ENCODE results near the gene TENM3.

Gene TENM3

DNA sequence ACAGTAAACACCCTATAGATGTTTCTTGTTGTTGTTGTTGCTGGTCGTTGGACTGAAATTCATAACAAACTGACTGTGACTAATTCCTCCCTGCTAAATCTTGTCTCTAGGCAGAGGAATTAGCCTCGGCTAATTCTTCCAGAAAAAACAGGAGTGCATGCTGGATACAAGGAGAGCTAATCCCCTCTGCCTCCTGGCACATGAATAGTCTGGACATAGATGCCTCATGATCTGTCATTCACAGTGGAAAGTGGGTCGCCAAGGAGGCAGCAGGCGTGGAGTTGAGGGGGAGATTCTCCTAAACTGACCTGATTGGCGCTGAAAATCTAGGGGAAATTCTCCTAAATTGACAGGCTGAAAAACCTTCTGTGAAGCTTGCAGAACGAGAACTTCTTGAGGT lies 453.9 kb downstream of the TENM3 start:
- Mint-ChIP-seq H3K27ac (no peak overlapping the region), H3K9me3 (no peaks in the 10 kb centered on the region), H3K36me3 (ENCODE audit: low read depth) (no peaks in the 10 kb centered on the region), H3K27me3 (ENCODE audit: low read depth) (no peaks in the 10 kb centered on the region), H3K4me3 (no peak overlapping the region), H3K4me1 (ENCODE audit: low read depth) (no peaks in the 10 kb centered on the region)
- no peak for DNase-seq (ENCODE audit: low spot score)

DNA sequence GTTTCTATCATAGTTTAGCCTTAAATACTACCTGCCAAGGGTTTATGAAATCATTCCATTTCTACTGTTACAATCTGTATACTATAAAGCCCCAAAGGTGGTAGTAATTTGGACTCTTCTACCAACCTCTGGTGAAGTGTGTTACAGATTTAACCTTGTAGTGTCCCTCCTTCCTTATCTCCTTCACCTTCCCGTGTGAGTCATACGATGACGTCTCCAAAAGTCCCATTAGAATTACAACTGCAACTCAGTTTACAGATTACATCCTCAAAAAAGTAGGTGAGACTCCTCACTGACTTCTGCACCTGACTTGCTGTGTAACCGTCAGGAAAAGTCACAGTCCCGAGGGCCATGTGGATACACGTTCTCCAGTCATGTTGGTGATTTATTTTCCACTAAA lies 455.0 kb downstream of the TENM3 start:
- Mint-ChIP-seq H3K9me3 (no peaks in the 10 kb centered on the region), H3K27me3 (ENCODE audit: low read depth) (no peaks in the 10 kb centered on the region), H3K36me3 (ENCODE audit: low read depth) (no peaks in the 10 kb centered on the region), H3K27ac (no peak overlapping the region), H3K4me3 (no peak overlapping the region), H3K4me1 (ENCODE audit: low read depth) (no peaks in the 10 kb centered on the region)
- no peak for DNase-seq (ENCODE audit: low spot score)

DNA sequence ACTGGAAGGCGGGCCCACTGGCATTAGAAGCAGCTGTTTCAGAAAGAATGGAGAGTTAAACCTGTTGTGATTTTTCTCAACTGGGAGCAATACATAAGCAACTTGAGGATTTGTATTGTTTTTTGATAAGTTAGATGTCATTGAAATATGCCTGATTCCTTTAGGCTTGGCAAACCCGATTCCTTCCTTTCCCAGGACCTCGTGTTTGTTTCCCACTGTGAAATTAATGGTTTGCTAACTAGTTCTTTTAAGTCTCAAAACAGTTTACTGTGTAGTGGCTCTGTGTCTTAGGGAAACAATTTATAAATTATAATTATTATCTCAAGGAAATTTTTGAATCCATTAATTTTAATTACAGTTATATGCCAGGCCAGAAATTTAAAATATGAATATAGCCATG lies 456.0 kb downstream of the TENM3 start:
- no peaks in the 10 kb centered on the region for H3K4me1 Mint-ChIP-seq (ENCODE audit: low read depth)
- H3K4me3 Mint-ChIP-seq, result no peak overlapping the region
- no peaks in the 10 kb centered on the region for H3K36me3 Mint-ChIP-seq (ENCODE audit: low read depth)
- no peaks in the 10 kb centered on the region for H3K9me3 Mint-ChIP-seq
- DNase-seq (ENCODE audit: low spot score), result no peak
- H3K27ac Mint-ChIP-seq, result no peak overlapping the region
- H3K27me3 Mint-ChIP-seq (ENCODE audit: low read depth), result no peaks in the 10 kb centered on the region

DNA sequence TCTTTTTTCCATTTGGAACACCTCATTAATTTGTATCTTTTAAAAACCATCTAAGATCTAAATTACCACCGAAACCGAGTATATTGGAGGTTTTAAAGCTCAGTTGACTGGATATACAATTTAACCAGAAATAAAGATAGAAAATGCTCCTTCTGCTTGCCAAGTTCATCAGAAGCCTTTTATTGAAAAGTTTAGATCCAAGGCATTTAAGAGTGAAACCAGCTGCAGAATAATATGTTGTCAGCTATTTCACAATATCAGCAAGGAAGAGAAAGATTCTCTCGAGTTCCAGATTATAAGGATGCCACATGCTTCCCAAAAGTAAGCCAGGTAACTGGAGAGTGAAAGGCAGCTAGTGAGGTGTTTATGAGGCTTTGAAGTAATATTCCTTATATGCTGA lies 456.6 kb downstream of the TENM3 start:
- Mint-ChIP-seq H3K27ac (no peak overlapping the region), H3K27me3 (ENCODE audit: low read depth) (no peaks in the 10 kb centered on the region), H3K9me3 (no peaks in the 10 kb centered on the region), H3K36me3 (ENCODE audit: low read depth) (no peaks in the 10 kb centered on the region), H3K4me3 (no peak overlapping the region), H3K4me1 (ENCODE audit: low read depth) (no peaks in the 10 kb centered on the region)
- no peak for DNase-seq (ENCODE audit: low spot score)

DNA sequence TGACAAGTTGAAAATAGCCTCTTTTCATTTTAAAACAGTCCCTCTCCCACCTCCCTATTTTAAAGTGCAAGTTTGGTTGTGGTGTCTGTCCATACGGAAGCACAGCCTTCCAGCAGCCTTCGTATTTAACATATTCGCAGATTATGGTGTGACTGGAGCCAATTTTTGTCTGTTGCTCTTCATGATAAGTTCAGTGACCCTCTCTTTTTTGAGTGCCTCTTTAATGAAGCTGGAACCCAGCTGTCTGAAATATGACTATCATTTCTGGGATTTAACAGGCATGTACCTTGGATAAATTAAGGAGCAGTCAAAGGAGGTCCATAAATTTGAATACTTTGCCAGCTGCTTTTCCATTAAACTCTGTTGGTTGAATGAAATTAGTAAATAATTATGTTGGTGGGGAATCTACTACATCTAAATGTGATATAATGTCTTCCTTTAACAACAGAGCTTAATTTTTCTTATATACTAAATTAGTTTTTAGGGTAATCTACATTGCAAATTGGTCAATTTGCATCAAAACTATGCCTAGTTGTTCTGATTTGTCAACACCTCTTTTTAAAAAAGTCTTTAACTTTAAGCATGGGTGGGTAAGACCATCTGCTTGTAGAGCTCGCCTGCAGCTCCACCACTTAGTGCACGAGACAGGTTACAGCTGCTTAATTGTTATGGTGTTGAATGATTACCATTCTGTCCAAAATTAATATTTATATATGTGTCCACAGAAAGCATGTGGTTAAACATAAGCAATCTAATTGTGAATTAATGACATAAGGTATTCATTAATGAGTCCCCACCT lies 457.4 kb downstream of the TENM3 start:
- Mint-ChIP-seq H3K4me3 (no peak overlapping the region), H3K27me3 (ENCODE audit: low read depth) (no peaks in the 10 kb centered on the region), H3K9me3 (no peaks in the 10 kb centered on the region), H3K36me3 (ENCODE audit: low read depth) (no peaks in the 10 kb centered on the region), H3K27ac (no peak overlapping the region), H3K4me1 (ENCODE audit: low read depth) (no peaks in the 10 kb centered on the region)
- DNase-seq (ENCODE audit: low spot score), result no peak

DNA sequence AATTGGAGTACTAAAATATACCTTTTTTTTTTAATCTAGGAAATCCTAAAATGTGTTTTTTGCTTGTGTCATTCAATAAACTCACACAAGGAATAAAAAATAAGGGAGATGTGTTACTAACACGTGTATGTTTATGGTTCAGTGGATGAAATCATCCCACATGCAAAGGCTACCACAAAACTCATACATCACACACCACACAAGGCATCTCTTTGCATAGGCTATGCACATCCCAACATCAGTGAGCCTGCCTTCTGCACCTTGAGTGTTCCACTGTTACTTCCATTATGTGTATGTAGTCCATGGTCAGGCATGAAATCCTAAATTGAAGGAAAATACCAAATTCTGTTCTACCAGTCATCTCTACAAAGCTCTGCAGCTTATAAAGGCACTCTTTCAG lies 460.9 kb downstream of the TENM3 start:
- Mint-ChIP-seq H3K36me3 (ENCODE audit: low read depth) (no peaks in the 10 kb centered on the region), H3K27me3 (ENCODE audit: low read depth) (no peaks in the 10 kb centered on the region), H3K9me3 (no peaks in the 10 kb centered on the region), H3K27ac (no peak overlapping the region), H3K4me1 (ENCODE audit: low read depth) (no peaks in the 10 kb centered on the region), H3K4me3 (no peak overlapping the region)
- no peak for DNase-seq (ENCODE audit: low spot score)

DNA sequence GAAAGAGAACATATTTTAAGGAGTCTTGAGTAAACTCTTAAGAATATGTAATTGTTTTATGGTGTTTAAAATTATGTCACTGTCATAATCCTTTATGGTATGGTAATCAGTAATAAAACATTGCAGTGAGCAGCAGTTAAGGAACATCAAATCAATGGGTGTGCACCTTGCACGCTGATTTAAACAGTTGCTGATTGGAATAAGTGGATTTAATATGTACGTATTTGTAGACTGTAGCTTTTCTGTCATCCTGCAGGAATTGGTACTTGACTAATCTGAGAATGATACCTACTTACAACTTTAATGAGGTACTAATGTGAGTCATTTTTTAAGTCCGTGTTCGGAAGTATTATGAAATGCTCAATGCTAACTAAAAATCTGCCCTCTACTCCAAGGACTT lies 461.7 kb downstream of the TENM3 start:
- H3K4me3 Mint-ChIP-seq, result no peak overlapping the region
- H3K9me3 Mint-ChIP-seq, result no peaks in the 10 kb centered on the region
- H3K4me1 Mint-ChIP-seq (ENCODE audit: low read depth), result no peaks in the 10 kb centered on the region
- no peak overlapping the region for H3K27ac Mint-ChIP-seq
- no peak for DNase-seq (ENCODE audit: low spot score)
- no peaks in the 10 kb centered on the region for H3K27me3 Mint-ChIP-seq (ENCODE audit: low read depth)
- H3K36me3 Mint-ChIP-seq (ENCODE audit: low read depth), result no peaks in the 10 kb centered on the region

DNA sequence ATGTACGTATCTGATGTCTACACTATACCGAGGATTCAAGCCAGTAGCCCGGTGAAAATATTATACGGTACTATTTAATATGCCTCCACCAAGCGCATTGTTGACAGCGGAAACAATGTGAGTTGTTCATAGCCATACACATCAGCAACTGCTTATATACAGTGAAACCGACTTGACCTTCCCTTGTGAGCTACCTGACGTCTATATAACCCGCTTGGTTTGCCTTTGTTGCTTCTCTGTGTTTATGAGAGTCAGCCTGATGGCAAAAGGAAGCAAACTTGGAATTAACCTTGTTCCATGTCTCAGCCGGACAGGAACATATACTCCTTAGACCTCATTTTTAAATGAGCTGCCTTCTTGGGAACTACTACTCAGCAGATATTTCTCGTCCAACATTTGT lies 462.2 kb downstream of the TENM3 start:
- no peaks in the 10 kb centered on the region for H3K27me3 Mint-ChIP-seq (ENCODE audit: low read depth)
- DNase-seq (ENCODE audit: low spot score), result no peak
- H3K27ac Mint-ChIP-seq, result no peak overlapping the region
- H3K4me1 Mint-ChIP-seq (ENCODE audit: low read depth), result no peaks in the 10 kb centered on the region
- H3K36me3 Mint-ChIP-seq (ENCODE audit: low read depth), result no peaks in the 10 kb centered on the region
- H3K4me3 Mint-ChIP-seq, result no peak overlapping the region
- no peaks in the 10 kb centered on the region for H3K9me3 Mint-ChIP-seq

DNA sequence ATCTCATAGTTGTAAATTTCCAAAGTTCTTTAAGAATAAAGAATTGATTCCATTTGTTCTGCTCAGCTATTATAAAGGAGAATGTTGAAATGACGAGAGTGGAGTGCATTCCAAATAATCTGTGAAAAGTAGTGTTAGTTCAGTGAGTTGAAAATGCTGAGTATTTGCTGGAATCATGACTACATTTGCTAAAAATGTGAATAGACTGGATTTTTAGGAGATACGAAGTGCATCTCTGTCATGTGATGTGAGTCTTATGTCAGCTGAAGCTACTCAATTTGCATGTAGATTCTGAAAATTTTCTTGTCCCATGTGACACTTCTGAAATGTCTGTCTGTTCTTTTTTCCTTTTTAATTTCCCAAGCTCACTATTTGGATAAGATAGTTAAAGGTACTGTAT lies 468.0 kb downstream of the TENM3 start:
- H3K36me3 Mint-ChIP-seq (ENCODE audit: low read depth), result no peaks in the 10 kb centered on the region
- no peaks in the 10 kb centered on the region for H3K9me3 Mint-ChIP-seq
- no peak overlapping the region for H3K4me3 Mint-ChIP-seq
- no peaks in the 10 kb centered on the region for H3K4me1 Mint-ChIP-seq (ENCODE audit: low read depth)
- no peaks in the 10 kb centered on the region for H3K27me3 Mint-ChIP-seq (ENCODE audit: low read depth)
- H3K27ac Mint-ChIP-seq, result no peak overlapping the region
- no peak for DNase-seq (ENCODE audit: low spot score)

DNA sequence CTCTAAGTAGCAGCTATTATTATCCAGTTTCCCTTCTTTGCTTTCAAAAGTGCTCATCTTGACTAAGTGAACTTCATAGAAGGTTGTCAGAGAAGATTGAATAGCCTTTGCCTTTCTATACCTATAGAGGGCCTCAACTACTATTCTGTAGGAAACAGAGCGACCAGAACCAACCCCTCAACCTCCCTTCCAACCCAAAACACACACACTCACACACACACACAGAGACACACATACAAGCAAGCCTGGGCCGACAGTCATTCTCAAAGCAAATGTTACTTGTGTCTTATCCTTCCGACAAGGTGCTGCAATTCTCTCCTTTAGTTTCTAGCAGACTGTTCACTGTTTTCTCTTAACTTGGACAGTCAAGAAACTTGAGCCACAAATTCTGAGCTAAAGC lies 472.3 kb downstream of the TENM3 start:
- Mint-ChIP-seq H3K4me1 (ENCODE audit: low read depth) (no peaks in the 10 kb centered on the region), H3K36me3 (ENCODE audit: low read depth) (no peaks in the 10 kb centered on the region), H3K9me3 (no peaks in the 10 kb centered on the region), H3K27ac (no peak overlapping the region), H3K27me3 (ENCODE audit: low read depth) (no peaks in the 10 kb centered on the region), H3K4me3 (no peak overlapping the region)
- no peak for DNase-seq (ENCODE audit: low spot score)

DNA sequence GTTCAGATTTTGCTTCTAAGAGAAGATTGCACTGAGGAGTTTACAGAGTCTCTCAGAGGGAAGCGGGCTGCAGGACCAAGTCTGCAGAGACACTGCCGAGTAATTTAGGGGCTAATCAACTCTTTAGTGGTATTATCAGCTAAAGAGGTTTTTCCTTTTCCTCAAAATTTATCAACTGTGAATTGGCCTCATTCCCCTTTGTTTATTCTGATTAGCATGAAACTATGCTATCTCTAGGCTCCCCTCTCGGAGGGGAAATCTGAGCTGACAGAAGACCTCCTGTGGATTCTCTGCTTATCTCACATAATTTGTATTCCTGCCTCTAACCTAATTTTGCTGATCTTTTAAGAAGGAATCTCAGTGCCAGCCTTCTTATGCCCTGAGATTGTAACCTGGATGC lies 473.0 kb downstream of the TENM3 start:
- Mint-ChIP-seq H3K4me3 (no peak overlapping the region), H3K9me3 (no peaks in the 10 kb centered on the region), H3K27ac (no peak overlapping the region), H3K27me3 (ENCODE audit: low read depth) (no peaks in the 10 kb centered on the region), H3K36me3 (ENCODE audit: low read depth) (no peaks in the 10 kb centered on the region), H3K4me1 (ENCODE audit: low read depth) (no peaks in the 10 kb centered on the region)
- DNase-seq (ENCODE audit: low spot score), result no peak

DNA sequence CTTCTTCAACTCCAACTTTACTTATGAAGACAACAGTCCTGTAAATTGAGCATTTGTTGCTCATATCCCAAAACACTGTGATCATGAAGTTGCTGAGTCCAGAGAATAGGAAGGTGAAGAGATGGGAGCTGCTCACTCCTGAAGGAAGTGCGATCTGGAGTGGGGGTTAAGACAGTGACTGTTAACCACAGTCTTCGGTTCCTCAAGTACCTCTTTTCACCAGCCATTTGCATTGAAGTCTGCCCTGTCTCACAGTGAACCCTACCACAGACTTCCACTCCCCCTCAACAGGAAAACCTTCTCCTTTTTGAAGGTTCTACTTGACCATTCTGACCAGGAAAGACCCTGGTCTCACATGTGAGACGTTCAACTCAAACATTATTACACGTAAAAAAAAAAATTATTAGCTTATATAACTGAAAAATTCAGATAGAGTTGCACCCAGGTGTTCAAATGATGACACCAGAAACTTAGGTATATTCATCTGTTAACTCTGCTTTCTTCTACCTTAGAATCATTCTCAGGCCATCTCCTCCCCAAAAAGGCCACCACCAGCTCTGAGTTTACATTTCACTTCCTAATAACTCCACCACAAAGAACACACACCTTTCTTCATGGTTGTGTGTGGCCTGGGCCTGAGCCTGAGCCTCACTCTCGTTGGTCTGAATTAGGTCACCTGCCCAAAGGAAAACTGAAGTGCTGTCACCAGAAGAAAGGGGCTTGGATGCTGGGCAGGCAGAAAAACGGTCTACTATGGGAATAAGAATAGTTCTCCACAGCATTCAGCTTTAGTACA lies 474.8 kb downstream of the TENM3 start:
- Mint-ChIP-seq H3K9me3 (no peaks in the 10 kb centered on the region), H3K4me3 (no peak overlapping the region), H3K27me3 (ENCODE audit: low read depth) (no peaks in the 10 kb centered on the region), H3K4me1 (ENCODE audit: low read depth) (no peaks in the 10 kb centered on the region), H3K27ac (no peak overlapping the region), H3K36me3 (ENCODE audit: low read depth) (no peaks in the 10 kb centered on the region)
- DNase-seq (ENCODE audit: low spot score), result no peak

DNA sequence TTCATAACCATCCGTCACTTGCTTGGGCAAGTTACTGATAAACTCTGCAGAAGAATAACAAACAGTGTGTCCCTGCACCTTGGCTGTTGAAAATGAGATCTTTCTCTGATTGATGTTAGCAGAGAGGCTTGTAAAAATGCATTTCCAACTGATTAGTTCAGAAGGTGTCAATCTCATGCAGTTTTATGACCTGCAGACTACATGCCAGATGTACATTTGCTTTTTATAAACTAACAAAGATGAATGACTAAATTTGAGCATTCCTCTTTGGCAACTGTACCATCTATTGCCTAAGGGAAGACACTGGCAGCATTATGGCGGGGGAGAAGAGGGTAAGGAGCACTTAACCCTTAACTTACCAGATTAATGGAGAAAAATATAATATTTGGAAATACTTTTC lies 481.2 kb downstream of the TENM3 start:
- Mint-ChIP-seq H3K27me3 (ENCODE audit: low read depth) (no peaks in the 10 kb centered on the region), H3K36me3 (ENCODE audit: low read depth) (no peaks in the 10 kb centered on the region), H3K9me3 (no peaks in the 10 kb centered on the region), H3K4me3 (no peak overlapping the region), H3K4me1 (ENCODE audit: low read depth) (no peaks in the 10 kb centered on the region), H3K27ac (no peak overlapping the region)
- DNase-seq (ENCODE audit: low spot score), result no peak

DNA sequence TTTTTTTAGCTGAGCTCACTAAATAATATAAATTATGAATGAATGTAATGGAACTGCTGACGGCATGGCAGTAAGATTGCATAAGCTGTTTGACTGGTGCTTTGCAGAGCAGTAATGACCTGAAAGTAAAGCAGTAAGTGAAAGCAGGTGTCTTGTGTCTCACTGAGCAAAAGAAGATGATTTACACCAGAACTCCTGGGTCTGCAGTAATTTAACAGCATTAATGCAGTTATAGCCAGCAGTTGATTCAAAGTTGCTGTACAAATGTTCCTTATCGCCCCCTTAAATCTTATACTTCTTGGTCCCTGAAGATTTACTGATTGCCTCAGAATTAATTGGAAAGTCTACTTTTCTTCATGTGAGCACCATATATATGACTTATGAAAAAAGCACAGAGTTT lies 486.3 kb downstream of the TENM3 start:
- Mint-ChIP-seq H3K4me1 (ENCODE audit: low read depth) (no peaks in the 10 kb centered on the region), H3K27ac (no peak overlapping the region), H3K36me3 (ENCODE audit: low read depth) (no peaks in the 10 kb centered on the region), H3K4me3 (no peak overlapping the region), H3K27me3 (ENCODE audit: low read depth) (no peaks in the 10 kb centered on the region), H3K9me3 (no peaks in the 10 kb centered on the region)
- no peak for DNase-seq (ENCODE audit: low spot score)

DNA sequence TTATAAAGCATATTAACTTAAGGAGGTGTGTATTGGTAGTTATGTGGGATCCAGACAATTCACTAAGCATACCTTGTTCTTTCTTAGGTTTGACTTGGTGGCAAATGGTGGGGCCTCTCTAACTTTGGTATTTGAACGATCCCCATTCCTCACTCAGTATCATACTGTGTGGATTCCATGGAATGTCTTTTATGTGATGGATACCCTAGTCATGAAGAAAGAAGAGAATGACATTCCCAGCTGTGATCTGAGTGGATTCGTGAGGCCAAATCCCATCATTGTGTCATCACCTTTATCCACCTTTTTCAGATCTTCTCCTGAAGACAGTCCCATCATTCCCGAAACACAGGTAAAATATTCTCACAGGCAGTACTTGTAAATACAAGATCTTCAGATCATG lies 487.6 kb downstream of the TENM3 start:
- Mint-ChIP-seq H3K27me3 (ENCODE audit: low read depth) (no peaks in the 10 kb centered on the region), H3K9me3 (no peaks in the 10 kb centered on the region), H3K36me3 (ENCODE audit: low read depth) (no peaks in the 10 kb centered on the region), H3K27ac (no peak overlapping the region), H3K4me1 (ENCODE audit: low read depth) (no peaks in the 10 kb centered on the region), H3K4me3 (no peak overlapping the region)
- DNase-seq (ENCODE audit: low spot score), result no peak
